ENCODE measurements around the gene ZNF331. TPM values are rescaled to one million over a fixed set of nuclear protein-coding genes. Genes with fewer than 3 reads are reported as not detected.

ZNF331 gene
- total RNA-seq, 2 experiments from 2014 or later, result 34.8 to 36.4 TPM

- peaks cover 55% of the 10 kb centered on the region for H3K36me3 Mint-ChIP-seq (ENCODE audit: low read depth)
- H3K27ac Mint-ChIP-seq, result peak overlapping the region; percentile 94
- peaks cover 17% of the 10 kb centered on the region for H3K9me3 Mint-ChIP-seq
- ChIA-PET CTCF (interaction anchor here (1.2 kb wide), 1 partner anchor 15 kb away, joined by 3 read pairs; no protein-coding TSS in a partner anchor), POLR2A (interaction anchor here (0.8 to 2.2 kb wide), 4 partner anchors 16 to 88 kb away, joined by 3 to 13 read pairs (median 3); partner anchors contain the start of gene ZNF331)
- intact Hi-C loops (cut with micrococcal nuclease), result no loop called here
- no peaks in the 10 kb centered on the region for H3K27me3 Mint-ChIP-seq
- no peak for TF ChIP-seq CTCF (IDR thresholded peaks at IDR 0.05)
- DNase-seq (peak; percentile 39), ATAC-seq (peak; percentile 7)
- H3K4me1 Mint-ChIP-seq (ENCODE audit: low read depth), result peaks cover 20% of the 10 kb centered on the region
- peak overlapping the region; percentile 100 for H3K4me3 Mint-ChIP-seq
Measured at GRCh38 chr19:53521373-53522202, 16.4 kb upstream of the ZNF331 start.

- Mint-ChIP-seq H3K4me3 (no peak overlapping the region), H3K27ac (no peak overlapping the region), H3K9me3 (peaks cover 9% of the 10 kb centered on the region), H3K27me3 (no peaks in the 10 kb centered on the region), H3K36me3 (ENCODE audit: low read depth) (peaks cover 72% of the 10 kb centered on the region), H3K4me1 (ENCODE audit: low read depth) (peaks cover 15% of the 10 kb centered on the region)
- no peak for ATAC-seq
- DNase-seq, result no peak
- no peak for TF ChIP-seq CTCF (IDR thresholded peaks at IDR 0.05)
- POLR2A ChIA-PET, result no interaction called here
- CTCF ChIA-PET, result no interaction called here
- intact Hi-C loops (cut with micrococcal nuclease), result no loop called here
Measured at GRCh38 chr19:53525922-53526321, 12.0 kb upstream of the ZNF331 start.

GRCh38 chr19:53530622-53531021 lies 7.3 kb upstream of the ZNF331 start:
- POLR2A ChIA-PET, result no interaction called here
- CTCF ChIA-PET, result interaction anchor here (0.6 kb wide), 1 partner anchor 285 kb away, joined by 3 read pairs; no protein-coding TSS in a partner anchor
- no peaks in the 10 kb centered on the region for H3K4me1 Mint-ChIP-seq (ENCODE audit: low read depth)

GRCh38 chr19:53531457-53531856 lies 6.5 kb upstream of the ZNF331 start:
- ATAC-seq, result no peak
- POLR2A ChIA-PET, result interaction anchor here (0.7 kb wide), 2 partner anchors 22 to 1139 kb away, joined by 3 read pairs; no protein-coding TSS in a partner anchor
- Mint-ChIP-seq H3K4me1 (ENCODE audit: low read depth) (peaks cover 4% of the 10 kb centered on the region), H3K4me3 (no peak overlapping the region), H3K36me3 (ENCODE audit: low read depth) (peaks cover 59% of the 10 kb centered on the region), H3K27ac (no peak overlapping the region), H3K9me3 (peaks cover 3% of the 10 kb centered on the region), H3K27me3 (no peaks in the 10 kb centered on the region)
- TF ChIP-seq CTCF (IDR thresholded peaks at IDR 0.05), result no peak
- DNase-seq, result no peak
- intact Hi-C loops (cut with micrococcal nuclease), result no loop called here
- CTCF ChIA-PET, result no interaction called here

More at GRCh38 chr19:53530622-53531021, 7.3 kb upstream of the ZNF331 start:
- ATAC-seq (no peak), DNase-seq (no peak)
- no peak for TF ChIP-seq CTCF (IDR thresholded peaks at IDR 0.05)
- Mint-ChIP-seq H3K27ac (no peak overlapping the region), H3K36me3 (ENCODE audit: low read depth) (peaks cover 62% of the 10 kb centered on the region), H3K27me3 (no peaks in the 10 kb centered on the region), H3K4me3 (no peak overlapping the region), H3K9me3 (peaks cover 7% of the 10 kb centered on the region)
- intact Hi-C loops (cut with micrococcal nuclease), result no loop called here

GRCh38 chr19:53532362-53532761 lies 5.6 kb upstream of the ZNF331 start:
- intact Hi-C loops (cut with micrococcal nuclease), result no loop called here

More at GRCh38 chr19:53532362-53532761, 5.6 kb upstream of the ZNF331 start:
- Mint-ChIP-seq H3K27me3 (no peaks in the 10 kb centered on the region), H3K4me1 (ENCODE audit: low read depth) (peaks cover 11% of the 10 kb centered on the region), H3K4me3 (no peak overlapping the region), H3K9me3 (peaks cover 3% of the 10 kb centered on the region), H3K36me3 (ENCODE audit: low read depth) (peaks cover 62% of the 10 kb centered on the region), H3K27ac (no peak overlapping the region)
- ChIA-PET POLR2A (interaction anchor here (0.7 kb wide), 1 partner anchor 23 kb away, joined by 3 read pairs; no protein-coding TSS in a partner anchor), CTCF (no interaction called here)
- no peak for TF ChIP-seq CTCF (IDR thresholded peaks at IDR 0.05)
- no peak for DNase-seq
- no peak for ATAC-seq

Measured in activated CD8-positive, alpha-beta T cell treated with anti-CD3 and anti-CD28 coated beads for 36 hours (primary cell).